Fibroblast of villous mesenchyme (primary cell): ENCODE data around the gene LBR. TPM values are rescaled to one million over a fixed set of nuclear protein-coding genes. Genes with fewer than 3 reads are reported as not detected.
A peak's percentile ranks its signal among the peaks of the same experiment; 100 is the strongest.

Source experiments
- DNase-seq: peaks from one replicate; pipeline ENCODE4 v3.0.0-alpha.2; 2010; ENCODE audit warnings: low read depth
- H3K4me3 ChIP-seq: 2 replicates; pipeline ENCODE4 v1.5.1; 2011; ENCODE audit warnings: low read depth, mild to moderate bottlenecking, low read length
- total RNA-seq: library from RNA; depleted of rRNA; stranded (reverse); fragments of >200 nt; gene quantifications from 2 replicates; pipeline ENCODE4 v1.2.3, GENCODE V29; 2012
- TF ChIP-seq, protein P1 (sequence below): IDR thresholded peaks from 2 replicates; pipeline ENCODE4 v1.5.1; 2012; ENCODE audit warnings: low read depth, mild to moderate bottlenecking, low read length; ENCODE audit not compliant: insufficient read depth

The LBR gene
- total RNA-seq, 1 donor, result 55.7 TPM

DNA sequence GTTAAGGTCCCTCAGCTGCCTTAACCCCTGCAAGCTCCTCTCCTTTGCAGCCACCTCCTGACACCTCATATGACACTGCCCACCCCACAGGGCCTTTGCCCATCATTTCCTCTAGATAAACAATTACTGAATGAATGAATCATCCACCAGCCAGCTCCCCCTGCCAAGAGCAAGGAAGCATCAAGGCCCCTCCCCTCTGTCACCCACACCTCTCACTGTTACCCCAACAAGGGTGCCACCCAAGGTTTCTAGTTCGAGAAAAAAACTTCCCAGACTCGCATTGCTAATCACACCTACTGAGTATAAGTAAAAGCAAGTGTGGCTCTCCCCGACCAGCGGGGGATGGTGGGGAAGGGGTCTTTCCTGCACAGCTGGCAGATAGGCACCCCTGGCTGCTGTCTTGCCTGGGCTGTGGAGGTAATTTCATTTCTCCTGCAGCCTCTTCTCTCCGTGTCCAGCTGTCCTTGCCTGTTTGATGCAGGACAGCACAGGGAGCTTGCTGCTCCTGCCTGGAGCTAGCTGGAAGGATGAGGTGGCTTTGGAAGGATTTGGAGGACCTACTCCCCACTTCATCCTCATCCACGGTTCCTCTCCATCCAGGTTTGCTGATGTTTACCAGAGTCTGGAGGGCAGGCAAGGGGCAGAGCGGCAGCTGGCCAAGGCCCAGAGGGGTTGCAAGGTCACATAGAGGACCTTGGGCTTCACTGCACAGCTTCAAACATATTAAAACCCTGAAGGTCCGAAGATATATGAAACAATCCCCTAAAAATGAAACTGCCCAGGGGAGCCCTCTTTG lies 33.1 kb upstream of the LBR start:
- DNase-seq, result no peak

DNA sequence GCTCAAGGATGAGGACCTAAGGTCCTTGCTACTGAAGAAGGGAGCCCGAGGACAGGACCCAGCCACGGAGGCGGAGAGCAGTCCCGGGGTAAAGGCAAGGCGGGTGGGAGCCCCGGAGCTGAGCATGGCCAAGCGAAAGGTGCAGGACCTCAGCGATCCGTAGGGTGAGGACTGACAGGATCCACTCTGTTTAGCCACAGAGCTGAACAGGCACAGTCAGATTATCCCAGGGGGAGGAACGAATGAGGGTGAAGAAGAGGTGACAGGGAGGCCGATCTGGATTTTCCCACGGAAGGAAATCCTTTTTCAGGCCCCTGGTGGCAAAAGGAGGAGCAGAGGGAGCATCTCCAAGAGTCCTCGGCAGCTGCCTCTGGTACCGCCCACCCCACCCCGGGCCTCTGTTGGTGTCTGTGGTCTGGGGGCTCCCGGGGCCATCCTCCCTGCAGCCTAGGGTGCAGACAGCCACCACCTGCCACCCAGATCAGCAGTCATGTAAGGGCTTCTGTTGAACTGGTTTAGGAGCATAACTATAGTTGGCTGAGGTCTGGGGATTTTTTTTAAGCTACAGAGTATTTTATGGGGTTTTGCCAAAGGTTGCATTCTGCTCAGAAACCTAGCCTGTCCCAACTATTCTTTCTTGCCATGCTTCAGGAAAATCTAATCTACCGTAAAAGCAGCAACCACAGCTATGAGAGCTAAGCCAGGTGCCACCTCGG lies 32.3 kb upstream of the LBR start:
- no peak for DNase-seq
- H3K4me3 ChIP-seq, result no peak overlapping the region
- TF ChIP-seq, protein P1, sequence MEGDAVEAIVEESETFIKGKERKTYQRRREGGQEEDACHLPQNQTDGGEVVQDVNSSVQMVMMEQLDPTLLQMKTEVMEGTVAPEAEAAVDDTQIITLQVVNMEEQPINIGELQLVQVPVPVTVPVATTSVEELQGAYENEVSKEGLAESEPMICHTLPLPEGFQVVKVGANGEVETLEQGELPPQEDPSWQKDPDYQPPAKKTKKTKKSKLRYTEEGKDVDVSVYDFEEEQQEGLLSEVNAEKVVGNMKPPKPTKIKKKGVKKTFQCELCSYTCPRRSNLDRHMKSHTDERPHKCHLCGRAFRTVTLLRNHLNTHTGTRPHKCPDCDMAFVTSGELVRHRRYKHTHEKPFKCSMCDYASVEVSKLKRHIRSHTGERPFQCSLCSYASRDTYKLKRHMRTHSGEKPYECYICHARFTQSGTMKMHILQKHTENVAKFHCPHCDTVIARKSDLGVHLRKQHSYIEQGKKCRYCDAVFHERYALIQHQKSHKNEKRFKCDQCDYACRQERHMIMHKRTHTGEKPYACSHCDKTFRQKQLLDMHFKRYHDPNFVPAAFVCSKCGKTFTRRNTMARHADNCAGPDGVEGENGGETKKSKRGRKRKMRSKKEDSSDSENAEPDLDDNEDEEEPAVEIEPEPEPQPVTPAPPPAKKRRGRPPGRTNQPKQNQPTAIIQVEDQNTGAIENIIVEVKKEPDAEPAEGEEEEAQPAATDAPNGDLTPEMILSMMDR, result no peak

More for the DNA sequence above, 33.1 kb upstream of the LBR start:
- TF ChIP-seq, protein P1, result no peak
- no peak overlapping the region for H3K4me3 ChIP-seq

DNA sequence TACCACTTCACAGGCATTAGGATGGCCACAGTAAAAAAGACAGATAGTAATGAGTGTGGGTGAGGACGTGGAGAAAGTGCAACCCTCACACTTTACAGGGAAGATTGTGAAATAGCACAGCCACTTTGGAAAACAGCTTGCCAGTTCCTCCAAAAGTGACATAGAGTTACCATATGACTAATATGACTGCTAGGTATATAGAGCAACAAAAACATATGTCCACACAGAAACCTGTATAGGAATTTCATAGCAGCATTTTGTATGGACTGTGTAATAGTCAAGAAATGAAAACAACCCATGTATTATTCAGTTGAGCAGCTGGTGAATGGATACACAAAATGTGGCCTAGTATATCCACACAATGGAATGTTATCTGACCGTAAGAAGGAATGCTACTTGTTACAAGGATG lies 30.4 kb upstream of the LBR start:
- no peak overlapping the region for H3K4me3 ChIP-seq
- TF ChIP-seq, protein P1, result no peak
- DNase-seq, result peak; percentile 78

DNA sequence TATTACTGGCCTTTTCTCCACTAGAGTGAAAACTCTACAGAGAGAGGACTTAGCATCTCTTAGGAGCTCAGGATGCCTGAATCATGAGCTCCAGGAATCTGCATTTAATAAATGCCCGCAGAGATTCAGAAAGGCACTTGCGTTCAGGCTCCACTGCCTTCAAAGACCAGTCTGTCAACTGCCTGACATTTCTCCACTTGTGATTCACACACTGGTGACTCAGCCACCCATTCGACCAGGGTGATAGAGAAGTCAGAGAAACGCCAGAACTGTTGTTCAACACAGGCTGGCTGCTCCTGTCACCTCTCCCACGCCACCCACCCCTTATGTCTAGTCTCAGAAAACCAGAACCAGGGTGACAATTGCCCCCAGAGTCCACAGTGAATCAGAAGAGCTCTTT lies 26.9 kb upstream of the LBR start:
- TF ChIP-seq, protein P1, result no peak
- peak; percentile 75 for DNase-seq

DNA sequence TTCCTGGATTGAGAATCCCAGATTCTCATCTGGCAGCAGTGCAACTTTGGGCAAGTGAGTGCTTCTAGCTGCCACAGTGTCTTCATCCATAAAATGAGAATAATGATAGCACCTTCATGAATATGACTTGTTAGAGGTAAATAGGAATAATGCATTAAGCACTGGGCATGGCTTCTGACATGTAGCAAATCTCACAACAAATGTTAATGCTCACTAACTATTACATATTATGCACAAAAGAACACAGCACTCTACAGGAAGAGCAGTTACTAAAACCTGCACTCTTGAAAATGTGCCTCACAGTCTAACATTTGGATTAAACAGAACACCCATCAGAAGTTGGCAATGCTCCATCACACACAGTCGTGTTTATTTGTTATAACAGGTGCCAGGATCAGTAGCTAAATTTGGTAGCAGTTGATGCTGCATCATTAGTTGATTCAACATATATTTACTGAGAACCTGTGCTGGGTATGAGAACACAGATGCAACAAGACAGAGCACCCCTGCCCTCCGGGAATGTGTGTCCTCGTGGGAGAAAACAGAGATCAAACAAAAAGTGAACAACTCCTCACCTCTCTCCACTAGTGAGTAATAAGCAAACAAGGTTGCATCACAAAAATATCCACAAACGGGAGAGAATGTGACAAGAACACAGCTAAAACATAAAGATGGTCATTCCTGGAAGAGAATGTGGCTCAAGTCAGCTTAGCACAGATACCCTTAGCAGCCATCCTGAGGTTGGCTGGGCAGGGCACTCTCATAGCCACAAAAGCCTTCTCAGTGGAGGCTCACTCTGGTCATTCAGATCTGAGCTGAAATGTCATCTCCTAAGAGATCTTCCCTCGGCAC lies 26.2 kb upstream of the LBR start:
- no peak overlapping the region for H3K4me3 ChIP-seq
- TF ChIP-seq, protein P1, result no peak
- DNase-seq, result peak; percentile 70

More for the DNA sequence above, 26.9 kb upstream of the LBR start:
- H3K4me3 ChIP-seq, result no peak overlapping the region

DNA sequence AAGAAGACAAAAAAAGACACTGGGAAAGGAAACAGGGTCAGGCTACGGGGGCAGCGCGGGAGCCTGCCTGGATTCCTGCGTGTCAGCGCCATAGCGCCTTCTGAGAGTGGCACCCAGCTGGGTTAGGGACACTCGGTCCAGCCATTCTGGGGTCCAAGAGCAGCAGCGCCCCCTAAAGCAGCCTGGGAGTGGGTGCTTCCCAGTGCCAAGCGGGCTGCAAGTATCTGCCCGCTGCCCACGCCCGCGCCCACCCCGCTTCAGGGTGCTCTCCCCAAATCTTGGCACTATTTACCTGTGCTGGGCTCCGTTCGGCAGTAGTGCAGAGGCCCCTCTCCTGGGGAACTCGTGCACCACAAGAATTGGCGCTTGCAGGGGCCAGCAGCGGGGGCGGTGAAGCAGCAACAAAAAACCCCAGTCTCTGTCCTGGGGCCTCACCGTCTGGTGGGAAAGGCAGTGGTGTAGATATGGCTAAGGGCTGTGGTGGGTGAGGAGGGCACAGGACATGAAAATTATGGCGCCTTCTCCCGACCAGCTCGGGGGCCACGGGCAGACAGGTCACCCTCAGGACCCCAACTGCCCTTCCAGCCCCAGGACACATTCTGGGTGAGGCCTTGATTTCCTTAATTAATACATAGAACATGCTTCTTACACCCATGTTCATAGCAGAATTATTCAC lies 24.1 kb upstream of the LBR start:
- no peak overlapping the region for H3K4me3 ChIP-seq
- TF ChIP-seq, protein P1, result no peak
- no peak for DNase-seq
